Endothelial cell of umbilical vein (primary cell): ENCODE measurements around the gene APOL2. TPM values are rescaled to one million over a fixed set of nuclear protein-coding genes. Genes with fewer than 3 reads are reported as not detected.

Experiments
- BruUV-seq: library from RNA; stranded (reverse); fragments of 400-500 nt; replicated peaks from 2 replicates; lab custom pipeline; 2021; lab: Mats Ljungman, UMichigan
- CTCF ChIA-PET: fragments of 300-600, 350-600 bp; sonication (Branson Sonifier 250); formaldehyde crosslinking; loops from one replicate; lab custom pipeline; 2021; ENCODE audit warnings: antibody characterized with exemption, inconsistent platforms; lab: Charles Lee
- POLR2A ChIA-PET: fragments of 300-600, 350-600 bp; sonication (Branson Sonifier 250); formaldehyde crosslinking; loops from one replicate; lab custom pipeline; 2021; ENCODE audit warnings: antibody characterized with exemption, inconsistent platforms; lab: Charles Lee
- DNase-seq: peaks from one replicate; pipeline ENCODE4 v3.0.0-alpha.2; 2011; ENCODE audit warnings: low read depth, low spot score
- FAIRE-seq: peaks from 2 replicates; lab custom pipeline; 2011; peaks lifted over from hg19 to GRCh38; lab: Jason Lieb, UNC
- H2AFZ ChIP-seq: 2 replicates; pipeline ENCODE4 v1.6.0; 2012; ENCODE audit warnings: low read depth, low read length, control low read depth, inconsistent platforms
- H3K27ac ChIP-seq: 2 replicates; pipeline ENCODE4 v1.5.1; 2011; ENCODE audit warnings: low read depth, mild to moderate bottlenecking, control low read depth, low read length, moderate library complexity; ENCODE audit not compliant: insufficient read depth
- H3K27me3 ChIP-seq, 2 experiments: 2 replicates each; pipeline versions ENCODE4 v1.6.0 to v1.6.1; 2011; ENCODE audit warnings: low read length in 2 of 2, mixed read lengths in 1 of 2; ENCODE audit not compliant: control insufficient read depth in 2 of 2, insufficient read depth in 2 of 2
- H3K36me3 ChIP-seq, 2 experiments: 2 replicates in 1 of 2; 3 replicates in 1 of 2; pipeline ENCODE4 v1.5.1; 2011; ENCODE audit warnings: low read length in 2 of 2, mild to moderate bottlenecking in 1 of 2, moderate library complexity in 1 of 2; ENCODE audit not compliant: control insufficient read depth in 2 of 2, insufficient read depth in 2 of 2; ENCODE audit errors: extremely low read depth in 1 of 2
- H3K4me1 ChIP-seq: 3 replicates; pipeline ENCODE4 v1.5.1; 2011; ENCODE audit warnings: mild to moderate bottlenecking, low read length; ENCODE audit not compliant: control insufficient read depth, insufficient read depth; ENCODE audit errors: extremely low read depth
- H3K4me2 ChIP-seq: 2 replicates; pipeline ENCODE4 v1.6.1; 2011; ENCODE audit warnings: low read length, control low read depth, mixed read lengths; ENCODE audit not compliant: insufficient read depth
- H3K4me3 ChIP-seq, 3 experiments: fragments of 200-600 bp in 1 of 3; sonication (generic), shearing (Covaris generic) in 1 of 3; replicated peaks in 1 of 3; 2 replicates each; pipeline ENCODE4 v1.5.1; 2011 to 2016; ENCODE audit warnings: control low read depth in 3 of 3, low read length in 3 of 3, mild to moderate bottlenecking in 2 of 3, inconsistent platforms in 1 of 3, low read depth in 1 of 3, moderate library complexity in 1 of 3; ENCODE audit not compliant: insufficient read depth in 1 of 3
- H3K79me2 ChIP-seq: 2 replicates; pipeline ENCODE4 v1.6.0; 2012; ENCODE audit warnings: low read length, inconsistent platforms; ENCODE audit not compliant: control insufficient read depth, insufficient read depth
- H3K9ac ChIP-seq: replicated peaks from 2 replicates; pipeline ENCODE3; 2011; ENCODE audit warnings: low read length, control low read depth; ENCODE audit not compliant: insufficient read depth; ENCODE audit errors: extremely low read depth
- H3K9me1 ChIP-seq: replicated peaks from 3 replicates; pipeline ENCODE4 v1.6.0; 2011; ENCODE audit warnings: mild to moderate bottlenecking, low read length; ENCODE audit not compliant: control insufficient read depth, insufficient read depth; ENCODE audit errors: extremely low read depth
- H3K9me3 ChIP-seq: replicated peaks from 2 replicates; pipeline ENCODE4 v1.5.1; 2012; ENCODE audit warnings: low read length, inconsistent platforms; ENCODE audit not compliant: control insufficient read depth, insufficient read depth
- H4K20me1 ChIP-seq: replicated peaks from 2 replicates; pipeline ENCODE3; 2011; ENCODE audit warnings: mild to moderate bottlenecking, low read length; ENCODE audit not compliant: control insufficient read depth, insufficient read depth; ENCODE audit errors: extremely low read depth
- CTCF ChIP-seq, 2 donors: IDR thresholded peaks; 1 replicate in 1 of 2; 2 replicates in 1 of 2; pipeline ENCODE4 v1.5.1; 2011; ENCODE audit warnings: low read length in 2 of 2, mild to moderate bottlenecking in 2 of 2, moderate library complexity in 2 of 2, control low read depth in 1 of 2, inconsistent platforms in 1 of 2, low read depth in 1 of 2; ENCODE audit not compliant: insufficient read depth in 1 of 2; ENCODE audit errors: extremely low read depth in 1 of 2
- EZH2 ChIP-seq: IDR thresholded peaks from 2 replicates; pipeline ENCODE4 v1.6.1; 2012; ENCODE audit warnings: borderline replicate concordance, low read depth, mild to moderate bottlenecking, moderate library complexity, low read length, inconsistent platforms; ENCODE audit not compliant: severe bottlenecking
- FOS ChIP-seq: IDR thresholded peaks from 2 replicates; pipeline ENCODE4 v1.6.1; 2011; ENCODE audit warnings: mild to moderate bottlenecking, low read length, moderate library complexity, borderline replicate concordance; ENCODE audit not compliant: insufficient read depth
- GATA2 ChIP-seq: IDR thresholded peaks from 2 replicates; pipeline ENCODE4 v1.7.0; 2011; ENCODE audit warnings: low read depth, mild to moderate bottlenecking, moderate library complexity, mixed read lengths, low read length; ENCODE audit not compliant: insufficient read length, insufficient read depth
- JUN ChIP-seq: IDR thresholded peaks from 2 replicates; pipeline ENCODE4 v1.6.1; 2011; ENCODE audit warnings: borderline replicate concordance, low read depth; ENCODE audit not compliant: insufficient read length, insufficient read depth
- MAX ChIP-seq: IDR thresholded peaks from 2 replicates; pipeline ENCODE4 v1.6.1; 2011; ENCODE audit not compliant: insufficient read depth, insufficient read length
- MYC ChIP-seq: IDR thresholded peaks from one replicate; pipeline ENCODE4 v1.6.1; 2011; ENCODE audit warnings: mild to moderate bottlenecking, low read depth, low read length
- POLR2A ChIP-seq: IDR thresholded peaks from 2 replicates; pipeline ENCODE4 v1.6.1; 2012; ENCODE audit warnings: low read depth, mild to moderate bottlenecking, control low read depth, low read length
- POLR2AphosphoS5 ChIP-seq: IDR thresholded peaks from 2 replicates; pipeline ENCODE4 v1.6.1; 2012; ENCODE audit warnings: low read depth, mild to moderate bottlenecking, control low read depth, low read length, moderate library complexity; ENCODE audit not compliant: insufficient read depth
- dilution Hi-C: fragments of 300-500 bp; cut with MboI; formaldehyde crosslinking; loops from one replicate; pipeline ENCODE4 v1.15.0; 2019; ENCODE audit warnings: low sequenced_read_pairs; ENCODE audit not compliant: extremely low pct_ligation_motif_present
- intact Hi-C: fragments of 100-400 bp; cut with micrococcal nuclease; formaldehyde crosslinking; loops from one replicate; pipeline ENCODE4 v1.10.0; 2022
- polyA plus RNA-seq, 4 experiments: library from polyadenylated mRNA; depleted of rRNA in 3 of 4; stranded (reverse) in 3 of 4; unstranded in 1 of 4; fragments of >200 nt; gene quantifications; 2 replicates each; pipeline versions ENCODE4 v1.2.1 to v1.2.3, GENCODE V29; 2011 to 2012; ENCODE audit warnings: missing spikeins in 1 of 4
- total RNA-seq: library from RNA; stranded (reverse); gene quantifications from 2 replicates; pipeline ENCODE4 v1.2.3, GENCODE V29; 2021

APOL2 gene
- total and polyA plus RNA-seq, 2 donors (not counting 3 experiments of a cell fraction or from before 2014, with no cell fraction given) = 16.9 to 37.6 TPM

GRCh38 chr22:36193577-36193976 lies 45.8 kb downstream of the APOL2 start:
- Histone ChIP-seq H3K4me3 (no peak overlapping the region), H3K4me1 (peaks cover 33% of the 10 kb centered on the region), H3K9me1 (no peaks in the 10 kb centered on the region), H4K20me1 (no peaks in the 10 kb centered on the region), H3K9me3 (no peaks in the 10 kb centered on the region), H3K27ac (no peak overlapping the region), H3K36me3 (no peaks in the 10 kb centered on the region), H3K4me2 (no peak overlapping the region), H3K27me3 (peaks cover 0 to 6% of the 10 kb centered on the region in 2 experiments), H2AFZ (no peak overlapping the region), H3K9ac (no peak overlapping the region), H3K79me2 (no peaks in the 10 kb centered on the region)
- intact Hi-C loops (no loop called here), dilution Hi-C loops (no loop called here)
- POLR2A ChIA-PET = no interaction called here
- BruUV-seq = no TSS peak
- DNase-seq (no peak), FAIRE-seq (no peak)
- CTCF ChIA-PET = interaction anchor here (0.9 to 3.4 kb wide), 5 partner anchors 28 to 293 kb away, joined by 3 to 26 read pairs (median 16); no protein-coding TSS in a partner anchor
- TF ChIP-seq FOS (no peak), MAX (no peak), EZH2 (no peak), GATA2 (no peak), CTCF (IDR thresholded peaks at IDR 0.05; ENCODE audit: extremely low read depth in 1 of 2, insufficient read depth in 1 of 2, low read depth in 1 of 2, low read length in 2 of 2) (no peak), JUN (no peak), POLR2AphosphoS5 (no peak), POLR2A (no peak), MYC (no peak)
